ENCODE data around the gene ACAD11.
"Not testable (repeated sequence)": the region's sequence is repeated elsewhere in the genome, so short reads cannot be mapped to it uniquely, and the experiment has no call there.

The ACAD11 gene

GRCh38 chr3:132660052-132660810 is 622 bp upstream of the ACAD11 start, which contains the start of gene UBA5:
Gene UBA5, plus strand, starts transcription at chr3:132660329. Its CDS starts 209 bp downstream, at chr3:132660538.
- TF ChIP-seq POLR2A (IDR thresholded peaks at IDR 0.05; ENCODE audit: low read length): peak; percentile 69
- TF ChIP-seq GATA1 (IDR thresholded peaks at IDR 0.05; ENCODE audit: low read depth, low read length): no peak
- DNase-seq: peak; percentile 83 to 85

DNA sequence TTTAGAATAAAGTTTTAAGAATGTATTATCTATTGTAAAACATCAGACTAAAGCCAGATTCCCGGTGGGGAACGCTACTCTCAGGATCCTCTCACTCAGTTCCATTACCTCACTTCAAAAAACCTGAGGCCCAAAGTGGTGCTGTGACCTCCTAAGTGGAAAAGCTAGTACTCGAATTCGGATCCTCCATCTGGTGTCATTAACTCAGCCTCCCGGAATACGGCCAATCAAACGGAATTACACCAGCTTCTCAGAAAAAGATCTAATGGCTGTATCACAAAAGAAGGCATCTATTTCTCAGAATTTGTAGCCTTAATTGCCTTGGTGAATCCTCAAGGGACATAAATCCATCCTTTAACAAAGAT is 627 bp downstream of the ACAD11 start:
- no peak for DNase-seq
- TF ChIP-seq GATA1 (IDR thresholded peaks at IDR 0.05; ENCODE audit: low read depth, low read length): no peak

GRCh38 chr3:132657869-132658747 is 1.5 kb downstream of the ACAD11 start:
- TF ChIP-seq GATA1 (IDR thresholded peaks at IDR 0.05; ENCODE audit: low read depth, low read length): no peak
- no peak for TF ChIP-seq POLR2A (IDR thresholded peaks at IDR 0.05; ENCODE audit: low read length)

DNA sequence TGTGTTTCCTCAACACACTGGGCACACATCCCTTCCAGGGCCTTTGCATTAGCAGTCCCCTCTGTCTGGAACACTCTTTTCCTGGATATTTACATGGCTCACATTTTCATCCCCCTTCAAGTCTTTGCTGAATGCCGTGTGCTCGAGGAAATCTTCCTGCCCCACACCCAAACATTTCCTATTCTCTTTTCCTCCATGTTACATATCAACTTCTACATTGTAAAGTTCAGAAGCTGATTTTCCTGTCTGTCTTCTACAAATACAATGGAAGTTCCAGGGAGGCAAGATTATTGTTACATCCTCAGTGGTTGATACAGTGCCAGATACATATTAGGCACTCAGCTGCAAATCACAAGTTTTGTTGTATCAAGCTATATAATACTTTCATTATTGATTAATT is 4.1 kb downstream of the ACAD11 start:
- no peak for TF ChIP-seq GATA1 (IDR thresholded peaks at IDR 0.05; ENCODE audit: low read depth, low read length)
- TF ChIP-seq POLR2A (IDR thresholded peaks at IDR 0.05; ENCODE audit: low read length): no peak
- no peak for DNase-seq

More at GRCh38 chr3:132657869-132658747, 1.5 kb downstream of the ACAD11 start:
- DNase-seq: no peak

DNA sequence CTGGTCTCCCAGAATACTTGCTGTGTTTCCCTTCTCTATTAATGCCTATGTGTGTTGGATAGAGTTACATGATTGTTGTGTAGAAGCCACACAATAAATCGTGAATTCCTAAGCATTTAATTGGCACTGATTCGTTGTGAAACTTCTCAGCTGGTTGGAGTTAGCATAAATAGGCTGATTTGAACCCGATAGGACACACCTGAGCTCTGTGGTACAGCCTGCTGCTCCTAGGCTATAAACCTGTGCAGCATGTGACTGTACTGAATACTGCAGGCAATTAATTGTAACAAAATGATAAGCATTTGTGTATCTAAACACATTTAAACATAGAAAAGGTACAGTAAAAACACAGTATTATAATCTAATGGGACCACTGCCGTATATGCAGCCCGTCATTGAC is 4.9 kb downstream of the ACAD11 start:
- TF ChIP-seq POLR2A (IDR thresholded peaks at IDR 0.05; ENCODE audit: low read length) (no peak), GATA1 (IDR thresholded peaks at IDR 0.05; ENCODE audit: low read depth, low read length) (no peak)
- DNase-seq: no peak

DNA sequence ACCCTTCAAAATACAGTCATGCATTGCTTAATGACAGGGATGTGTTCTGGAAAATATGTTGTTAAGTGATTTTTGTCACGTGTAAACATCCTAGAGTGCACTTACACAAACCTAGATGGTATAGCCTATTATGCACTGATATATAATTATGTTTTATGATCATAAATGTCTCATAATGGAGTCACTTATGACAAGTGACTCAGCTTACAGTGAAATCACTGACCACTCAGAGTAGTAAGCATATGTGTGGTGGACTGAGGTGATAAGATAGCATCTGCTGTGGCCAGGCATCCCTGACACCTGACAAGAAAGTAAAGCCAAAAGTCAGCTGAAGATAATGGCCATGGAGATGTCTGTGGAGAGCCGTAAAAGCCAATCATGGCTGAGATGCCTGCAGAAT is 5.4 kb downstream of the ACAD11 start:
- DNase-seq: peak in 1 of 2 experiments; percentile 36
- no peak for TF ChIP-seq GATA1 (IDR thresholded peaks at IDR 0.05; ENCODE audit: low read depth, low read length)
- TF ChIP-seq POLR2A (IDR thresholded peaks at IDR 0.05; ENCODE audit: low read length): no peak

GRCh38 chr3:132652640-132653270 is 6.9 kb downstream of the ACAD11 start:
- DNase-seq: no peak
- TF ChIP-seq GATA1 (IDR thresholded peaks at IDR 0.05; ENCODE audit: low read depth, low read length) (no peak), POLR2A (IDR thresholded peaks at IDR 0.05; ENCODE audit: low read length) (no peak)

- no peak for DNase-seq
- no peak for TF ChIP-seq GATA1 (IDR thresholded peaks at IDR 0.05; ENCODE audit: low read depth, low read length)
- no peak for TF ChIP-seq POLR2A (IDR thresholded peaks at IDR 0.05; ENCODE audit: low read length)
Measured at GRCh38 chr3:132650153-132650552, 9.5 kb downstream of the ACAD11 start.

DNA sequence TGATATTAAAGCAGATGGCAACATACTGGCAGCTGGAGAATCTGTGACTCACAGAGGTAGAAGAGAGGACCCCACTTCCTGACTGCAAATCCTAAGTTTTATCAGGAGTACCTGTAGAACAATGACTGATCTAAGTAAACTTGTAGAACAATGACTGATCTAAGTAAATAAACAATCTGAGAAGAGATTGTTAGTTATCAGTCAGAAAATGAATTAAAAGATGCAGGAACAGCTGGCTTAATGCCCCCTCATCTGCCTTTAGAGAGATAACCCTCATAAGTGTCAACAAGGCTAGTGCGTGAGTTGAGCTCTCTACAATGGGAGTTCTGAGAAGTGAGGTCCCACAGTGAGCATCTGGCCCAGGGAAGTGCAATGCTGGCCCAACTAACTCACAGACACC is 14.6 kb downstream of the ACAD11 start:
- DNase-seq: no peak
- no peak for TF ChIP-seq POLR2A (IDR thresholded peaks at IDR 0.05; ENCODE audit: low read length)
- no peak for TF ChIP-seq GATA1 (IDR thresholded peaks at IDR 0.05; ENCODE audit: low read depth, low read length)

GRCh38 chr3:132643366-132643765 is 16.2 kb downstream of the ACAD11 start:
- no peak for TF ChIP-seq GATA1 (IDR thresholded peaks at IDR 0.05; ENCODE audit: low read depth, low read length)
- no peak for TF ChIP-seq POLR2A (IDR thresholded peaks at IDR 0.05; ENCODE audit: low read length)

DNA sequence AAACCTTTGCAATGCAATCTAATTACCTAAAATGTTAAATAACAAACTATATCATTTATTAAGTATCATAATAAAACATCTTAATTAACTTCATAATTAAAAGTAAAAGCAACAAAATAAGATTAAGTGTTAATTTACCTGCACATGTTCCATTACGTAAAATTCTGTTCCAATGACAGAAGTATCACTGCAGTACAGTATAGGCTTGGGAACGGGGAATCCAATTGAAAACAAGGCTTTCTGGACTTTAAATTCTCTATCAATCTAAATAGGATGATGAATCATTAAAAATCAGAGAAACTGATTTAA is 17.1 kb downstream of the ACAD11 start:
- DNase-seq: no peak
- TF ChIP-seq POLR2A (IDR thresholded peaks at IDR 0.05; ENCODE audit: low read length) (no peak), GATA1 (IDR thresholded peaks at IDR 0.05; ENCODE audit: low read depth, low read length) (no peak)

More at GRCh38 chr3:132643366-132643765, 16.2 kb downstream of the ACAD11 start:
- peak in 1 of 2 experiments; percentile 35 for DNase-seq

DNA sequence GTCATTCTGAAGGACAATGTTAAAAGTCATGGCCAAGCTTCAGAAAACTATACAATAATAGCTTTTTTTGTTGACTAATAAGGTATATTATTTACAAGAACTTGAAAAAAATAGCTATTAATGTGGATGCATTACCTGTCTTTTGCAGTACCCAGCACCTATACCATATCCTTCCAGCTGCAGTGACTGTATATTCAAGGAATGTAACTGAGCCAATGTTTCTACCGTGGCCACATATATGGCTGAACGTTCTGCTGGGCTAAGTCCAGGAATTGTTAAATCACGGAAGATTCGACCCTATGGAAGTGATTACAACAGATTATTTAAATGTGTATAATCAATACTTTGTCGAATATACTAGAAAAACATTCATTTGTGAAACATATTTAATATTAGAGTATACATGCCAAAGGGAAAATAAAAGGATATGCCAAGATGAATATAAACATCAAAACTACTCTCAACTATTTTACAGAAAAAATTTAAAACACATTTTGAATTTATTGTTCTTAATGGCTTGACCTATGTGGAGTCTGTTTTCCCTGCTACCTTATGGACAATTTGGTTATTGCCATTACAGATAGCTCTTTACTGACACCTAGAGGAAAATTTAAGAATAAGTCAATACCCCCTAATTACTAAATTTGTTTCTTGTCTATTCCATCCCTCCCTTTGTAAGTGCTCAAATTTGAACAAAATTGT is 17.6 kb downstream of the ACAD11 start:
- peak; percentile 55 to 74 for DNase-seq
- TF ChIP-seq POLR2A (IDR thresholded peaks at IDR 0.05; ENCODE audit: low read length): no peak
- TF ChIP-seq GATA1 (IDR thresholded peaks at IDR 0.05; ENCODE audit: low read depth, low read length): no peak

DNA sequence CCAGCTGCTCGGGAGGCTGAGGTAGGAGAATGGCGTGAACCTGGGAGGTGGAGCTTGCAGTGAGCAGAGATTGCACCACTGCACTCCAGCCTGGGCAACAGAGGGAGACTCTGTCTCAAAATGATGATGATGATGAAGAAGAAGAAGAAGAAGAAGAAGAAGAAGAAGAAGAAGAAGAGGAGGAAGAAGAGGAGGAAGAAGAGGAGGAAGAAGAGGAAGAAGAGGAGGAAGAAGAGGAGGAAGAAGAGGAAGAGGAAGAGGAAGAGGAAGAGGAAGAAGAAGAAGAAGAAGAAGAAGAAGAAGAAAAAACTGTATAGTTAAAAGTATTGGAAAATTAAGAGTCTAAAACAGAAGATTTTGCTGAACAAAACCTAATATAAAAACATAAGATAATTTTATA is 18.2 kb downstream of the ACAD11 start:
- DNase-seq: not testable (repeated sequence)

- no peak for DNase-seq
- TF ChIP-seq GATA1 (IDR thresholded peaks at IDR 0.05; ENCODE audit: low read depth, low read length) (no peak), POLR2A (IDR thresholded peaks at IDR 0.05; ENCODE audit: low read length) (no peak)
Measured at GRCh38 chr3:132638706-132639105, 20.9 kb downstream of the ACAD11 start.
